ENCODE data around the gene GH1.
"Not testable (repeated sequence)": the region's sequence is repeated elsewhere in the genome, so short reads cannot be mapped to it uniquely, and the experiment has no call there.

The GH1 gene

GRCh38 chr17:63919311-63919723 is 678 bp upstream of the GH1 start:
- Histone ChIP-seq H3K27me3 (ENCODE audit: insufficient read depth, insufficient read length) (no peaks in the 10 kb centered on the region), H3K4me1 (ENCODE audit: insufficient read depth, insufficient read length) (peaks cover 8% of the 10 kb centered on the region), H3K9me3 (ENCODE audit: insufficient read depth, low read length) (no peaks in the 10 kb centered on the region), H3K36me3 (ENCODE audit: insufficient read depth, insufficient read length, low read length) (no peaks in the 10 kb centered on the region), H3K9ac (ENCODE audit: insufficient read length, low read depth) (no peak overlapping the region), H3K4me3 (ENCODE audit: insufficient read length, low read depth) (no peak overlapping the region)
- TF ChIP-seq ZNF274 (IDR thresholded peaks at IDR 0.05; ENCODE audit: low read depth, low read length), result no peak
- TF ChIP-seq SUZ12 (IDR thresholded peaks at IDR 0.05; ENCODE audit: extremely low read depth, insufficient read depth, insufficient read length), result no peak
- TF ChIP-seq YY1 (IDR thresholded peaks at IDR 0.05; ENCODE audit: insufficient read depth, insufficient read length), result no peak
- DNase-seq (ENCODE audit: low read depth, low spot score), result no peak

- H3K4me1 ChIP-seq (ENCODE audit: insufficient read depth, insufficient read length), result peaks cover 8% of the 10 kb centered on the region
- no peaks in the 10 kb centered on the region for H3K9me3 ChIP-seq (ENCODE audit: insufficient read depth, low read length)
- H3K4me3 ChIP-seq (ENCODE audit: insufficient read length, low read depth), result no peak overlapping the region
- H3K27me3 ChIP-seq (ENCODE audit: insufficient read depth, insufficient read length), result no peaks in the 10 kb centered on the region
- no peaks in the 10 kb centered on the region for H3K36me3 ChIP-seq (ENCODE audit: insufficient read depth, insufficient read length, low read length)
- TF ChIP-seq ZNF274 (IDR thresholded peaks at IDR 0.05; ENCODE audit: low read depth, low read length) (no peak), YY1 (IDR thresholded peaks at IDR 0.05; ENCODE audit: insufficient read depth, insufficient read length) (no peak), SUZ12 (IDR thresholded peaks at IDR 0.05; ENCODE audit: extremely low read depth, insufficient read depth, insufficient read length) (no peak)
- H3K9ac ChIP-seq (ENCODE audit: insufficient read length, low read depth), result no peak overlapping the region
- no peak for DNase-seq (ENCODE audit: low read depth, low spot score)
These were observed 334 bp downstream of the GH1 start for GRCh38 chr17:63918305-63918704.

GRCh38 chr17:63917646-63918045 is 993 bp downstream of the GH1 start:
- TF ChIP-seq ZNF274 (IDR thresholded peaks at IDR 0.05; ENCODE audit: low read depth, low read length) (no peak), SUZ12 (IDR thresholded peaks at IDR 0.05; ENCODE audit: extremely low read depth, insufficient read depth, insufficient read length) (no peak), YY1 (IDR thresholded peaks at IDR 0.05; ENCODE audit: insufficient read depth, insufficient read length) (no peak)

GRCh38 chr17:63917206-63917605 is 1.4 kb downstream of the GH1 start:
- not testable (repeated sequence) for H3K9ac ChIP-seq (ENCODE audit: insufficient read length, low read depth); H3K9me3 ChIP-seq (ENCODE audit: insufficient read depth, low read length); H3K4me1 ChIP-seq (ENCODE audit: insufficient read depth, insufficient read length)

More at GRCh38 chr17:63917646-63918045, 993 bp downstream of the GH1 start:
- Histone ChIP-seq H3K9me3 (ENCODE audit: insufficient read depth, low read length) (no peaks in the 10 kb centered on the region), H3K4me1 (ENCODE audit: insufficient read depth, insufficient read length) (peaks cover 8% of the 10 kb centered on the region), H3K27me3 (ENCODE audit: insufficient read depth, insufficient read length) (no peaks in the 10 kb centered on the region), H3K36me3 (ENCODE audit: insufficient read depth, insufficient read length, low read length) (no peaks in the 10 kb centered on the region), H3K4me3 (ENCODE audit: insufficient read length, low read depth) (no peak overlapping the region), H3K9ac (ENCODE audit: insufficient read length, low read depth) (peak overlapping the region; percentile 21)
- no peak for DNase-seq (ENCODE audit: low read depth, low spot score)

GRCh38 chr17:63916566-63917185 is 2.0 kb downstream of the GH1 start:
- Histone ChIP-seq H3K27me3 (ENCODE audit: insufficient read depth, insufficient read length) (no peaks in the 10 kb centered on the region), H3K9ac (ENCODE audit: insufficient read length, low read depth) (no peak overlapping the region), H3K36me3 (ENCODE audit: insufficient read depth, insufficient read length, low read length) (no peaks in the 10 kb centered on the region), H3K9me3 (ENCODE audit: insufficient read depth, low read length) (no peaks in the 10 kb centered on the region), H3K4me1 (ENCODE audit: insufficient read depth, insufficient read length) (peaks cover 8% of the 10 kb centered on the region), H3K4me3 (ENCODE audit: insufficient read length, low read depth) (no peak overlapping the region)
- TF ChIP-seq SUZ12 (IDR thresholded peaks at IDR 0.05; ENCODE audit: extremely low read depth, insufficient read depth, insufficient read length) (no peak), YY1 (IDR thresholded peaks at IDR 0.05; ENCODE audit: insufficient read depth, insufficient read length) (no peak), ZNF274 (IDR thresholded peaks at IDR 0.05; ENCODE audit: low read depth, low read length) (no peak)
- DNase-seq (ENCODE audit: low read depth, low spot score), result no peak

More at GRCh38 chr17:63917206-63917605, 1.4 kb downstream of the GH1 start:
- not testable (repeated sequence) for H3K27me3 ChIP-seq (ENCODE audit: insufficient read depth, insufficient read length); H3K4me3 ChIP-seq (ENCODE audit: insufficient read length, low read depth); DNase-seq (ENCODE audit: low read depth, low spot score); H3K36me3 ChIP-seq (ENCODE audit: insufficient read depth, insufficient read length, low read length)

- H3K36me3 ChIP-seq (ENCODE audit: insufficient read depth, insufficient read length, low read length); H3K27me3 ChIP-seq (ENCODE audit: insufficient read depth, insufficient read length); H3K4me3 ChIP-seq (ENCODE audit: insufficient read length, low read depth); DNase-seq (ENCODE audit: low read depth, low spot score); H3K9me3 ChIP-seq (ENCODE audit: insufficient read depth, low read length); H3K9ac ChIP-seq (ENCODE audit: insufficient read length, low read depth): not testable (repeated sequence)
- H3K4me1 ChIP-seq (ENCODE audit: insufficient read depth, insufficient read length), result peaks cover 11% of the 10 kb centered on the region
These were observed 2.9 kb downstream of the GH1 start for GRCh38 chr17:63915753-63916152.

GRCh38 chr17:63914471-63914870 is 4.2 kb downstream of the GH1 start:
- Histone ChIP-seq H3K4me1 (ENCODE audit: insufficient read depth, insufficient read length) (peaks cover 11% of the 10 kb centered on the region), H3K4me3 (ENCODE audit: insufficient read length, low read depth) (no peak overlapping the region), H3K27me3 (ENCODE audit: insufficient read depth, insufficient read length) (no peaks in the 10 kb centered on the region), H3K9me3 (ENCODE audit: insufficient read depth, low read length) (no peaks in the 10 kb centered on the region), H3K36me3 (ENCODE audit: insufficient read depth, insufficient read length, low read length) (no peaks in the 10 kb centered on the region), H3K9ac (ENCODE audit: insufficient read length, low read depth) (no peak overlapping the region)
- no peak for DNase-seq (ENCODE audit: low read depth, low spot score)
- TF ChIP-seq SUZ12 (IDR thresholded peaks at IDR 0.05; ENCODE audit: extremely low read depth, insufficient read depth, insufficient read length) (no peak), YY1 (IDR thresholded peaks at IDR 0.05; ENCODE audit: insufficient read depth, insufficient read length) (no peak), ZNF274 (IDR thresholded peaks at IDR 0.05; ENCODE audit: low read depth, low read length) (no peak)

- H3K4me1 ChIP-seq (ENCODE audit: insufficient read depth, insufficient read length), result peaks cover 3% of the 10 kb centered on the region
These were observed 7.0 kb downstream of the GH1 start for GRCh38 chr17:63911657-63912100.

More at GRCh38 chr17:63911657-63912100, 7.0 kb downstream of the GH1 start:
- no peak overlapping the region for H3K4me3 ChIP-seq (ENCODE audit: insufficient read length, low read depth)
- H3K9me3 ChIP-seq (ENCODE audit: insufficient read depth, low read length), result no peaks in the 10 kb centered on the region
- TF ChIP-seq YY1 (IDR thresholded peaks at IDR 0.05; ENCODE audit: insufficient read depth, insufficient read length) (no peak), SUZ12 (IDR thresholded peaks at IDR 0.05; ENCODE audit: extremely low read depth, insufficient read depth, insufficient read length) (no peak), ZNF274 (IDR thresholded peaks at IDR 0.05; ENCODE audit: low read depth, low read length) (no peak)
- no peak overlapping the region for H3K9ac ChIP-seq (ENCODE audit: insufficient read length, low read depth)
- no peak for DNase-seq (ENCODE audit: low read depth, low spot score)
- no peaks in the 10 kb centered on the region for H3K27me3 ChIP-seq (ENCODE audit: insufficient read depth, insufficient read length)
- H3K36me3 ChIP-seq (ENCODE audit: insufficient read depth, insufficient read length, low read length), result no peaks in the 10 kb centered on the region
